Lower leg skin (tissue), 4 donors: ENCODE measurements around the gene CNKSR3. TPM values are rescaled to one million over a fixed set of nuclear protein-coding genes. Genes with fewer than 3 reads are reported as not detected.

Source experiments
- DNase-seq, 2 donors: peaks; one replicate each; pipeline ENCODE4 v3.0.0-alpha.2; 2019; ENCODE audit warnings: low spot score in 2 of 2
- H3K4me3 ChIP-seq: fragments of 200-600 bp; sonication (generic); 2 replicates; pipeline ENCODE4 v1.5.1; 2017; ENCODE audit warnings: mild to moderate bottlenecking, low read depth; ENCODE audit not compliant: poor library complexity, severe bottlenecking
- POLR2A ChIP-seq, 2 donors: fragments of 450-650 bp; IDR thresholded peaks; one replicate each; pipeline ENCODE4 v1.6.1; 2016 to 2017; ENCODE audit warnings: antibody characterized with exemption in 2 of 2, mild to moderate bottlenecking in 1 of 2, moderate library complexity in 1 of 2
- WGBS, 2 donors: methylation state at CpG; one replicate each; pipeline ENCODE4 v1.1.5; 2018; 5-methylcytosine and 5-hydroxymethylcytosine counted together
- intact Hi-C: fragments of 100-400 bp; cut with DNase I; formaldehyde crosslinking; loops from one replicate; pipeline ENCODE4 v1.15.0; 2023; ENCODE audit warnings: low total_unique reads
- total RNA-seq, 4 donors: library from RNA; depleted of rRNA; stranded (reverse); fragments of >200 nt; gene quantifications; one replicate each; pipeline ENCODE4 v1.1.0, GENCODE V29; 2016
- TF ChIP-seq, protein P1 (sequence below), 3 donors: fragments of 450-650 bp; IDR thresholded peaks; one replicate each; pipeline ENCODE4 v1.5.1; 2016; ENCODE audit warnings: antibody characterized with exemption in 3 of 3, mild to moderate bottlenecking in 3 of 3, moderate library complexity in 2 of 3

CNKSR3 gene
- total RNA-seq, 4 donors from 2014 or later: 8.8 to 11.1 (median 9.4) TPM

DNA sequence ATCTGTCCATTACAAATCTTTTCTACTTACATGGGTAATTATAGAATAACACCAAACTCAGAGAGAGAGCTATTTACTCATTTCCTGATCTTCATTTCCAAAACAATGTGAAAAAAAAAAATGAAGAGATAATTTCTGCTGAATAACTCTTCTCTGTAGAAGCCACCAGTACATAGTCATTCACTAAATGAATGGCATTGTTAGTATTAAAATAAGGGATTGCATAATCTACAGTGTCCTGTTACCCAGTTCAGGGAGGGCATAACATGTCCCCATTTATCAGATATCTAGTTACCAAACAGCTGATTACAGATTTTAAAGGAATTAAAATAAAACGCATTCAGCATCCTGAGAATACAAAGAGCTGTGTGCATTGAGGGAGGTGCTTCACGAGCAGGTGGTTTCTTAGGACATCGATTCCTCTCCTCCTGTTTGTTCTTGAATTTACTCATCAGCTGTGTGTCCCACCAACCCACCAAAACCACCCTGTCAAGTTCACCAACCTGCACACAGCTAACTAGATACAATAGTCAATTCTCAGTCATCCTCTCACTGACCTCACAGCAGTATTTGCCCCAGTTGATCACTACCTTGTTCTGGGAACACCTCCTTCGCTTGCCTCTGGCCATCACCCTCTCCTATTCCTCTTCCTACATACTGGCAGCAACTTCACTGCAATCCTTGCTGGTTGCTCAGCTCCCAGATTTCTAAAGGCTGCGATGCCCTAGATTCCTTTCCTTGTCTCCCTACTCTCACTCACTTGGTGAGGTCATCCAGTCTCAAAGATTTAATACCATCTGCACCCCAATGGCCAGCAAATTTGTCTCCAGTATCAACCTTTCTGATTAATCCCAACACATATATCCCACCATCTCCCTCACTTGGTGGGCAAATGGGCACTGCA lies 18.7 kb downstream of the CNKSR3 start:
- H3K4me3 ChIP-seq: no peak overlapping the region
- TF ChIP-seq POLR2A (IDR thresholded peaks at IDR 0.05): no peak
- TF ChIP-seq, protein P1, sequence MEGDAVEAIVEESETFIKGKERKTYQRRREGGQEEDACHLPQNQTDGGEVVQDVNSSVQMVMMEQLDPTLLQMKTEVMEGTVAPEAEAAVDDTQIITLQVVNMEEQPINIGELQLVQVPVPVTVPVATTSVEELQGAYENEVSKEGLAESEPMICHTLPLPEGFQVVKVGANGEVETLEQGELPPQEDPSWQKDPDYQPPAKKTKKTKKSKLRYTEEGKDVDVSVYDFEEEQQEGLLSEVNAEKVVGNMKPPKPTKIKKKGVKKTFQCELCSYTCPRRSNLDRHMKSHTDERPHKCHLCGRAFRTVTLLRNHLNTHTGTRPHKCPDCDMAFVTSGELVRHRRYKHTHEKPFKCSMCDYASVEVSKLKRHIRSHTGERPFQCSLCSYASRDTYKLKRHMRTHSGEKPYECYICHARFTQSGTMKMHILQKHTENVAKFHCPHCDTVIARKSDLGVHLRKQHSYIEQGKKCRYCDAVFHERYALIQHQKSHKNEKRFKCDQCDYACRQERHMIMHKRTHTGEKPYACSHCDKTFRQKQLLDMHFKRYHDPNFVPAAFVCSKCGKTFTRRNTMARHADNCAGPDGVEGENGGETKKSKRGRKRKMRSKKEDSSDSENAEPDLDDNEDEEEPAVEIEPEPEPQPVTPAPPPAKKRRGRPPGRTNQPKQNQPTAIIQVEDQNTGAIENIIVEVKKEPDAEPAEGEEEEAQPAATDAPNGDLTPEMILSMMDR (IDR thresholded peaks at IDR 0.05): no peak
- DNase-seq: no peak
- 84 to 87% methylated on average over 5 of the region's 5 CpGs for WGBS, 2 donors
- intact Hi-C loops: no loop called here

DNA sequence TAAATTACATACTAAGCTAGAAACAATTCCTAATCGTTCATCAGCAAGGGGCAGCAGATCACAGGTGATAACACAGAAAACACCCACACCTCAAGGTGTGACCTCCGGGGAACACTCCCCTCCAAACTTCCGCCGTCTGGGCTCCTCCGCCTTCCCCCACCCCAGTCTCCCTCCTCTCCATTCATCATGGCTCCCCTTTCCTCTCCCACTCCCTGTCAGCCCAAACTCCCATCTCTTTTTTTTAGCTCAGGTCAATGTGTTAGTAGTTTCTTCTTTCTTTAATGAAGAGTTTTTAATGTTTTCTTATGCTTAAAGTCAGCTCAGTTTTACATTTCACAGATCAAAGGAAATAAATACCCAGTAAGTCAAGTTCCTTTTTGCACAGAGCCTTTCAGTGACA lies 20.7 kb downstream of the CNKSR3 start:
- TF ChIP-seq, protein P1 (IDR thresholded peaks at IDR 0.05): no peak
- TF ChIP-seq POLR2A (IDR thresholded peaks at IDR 0.05): no peak
- intact Hi-C loops: no loop called here

DNA sequence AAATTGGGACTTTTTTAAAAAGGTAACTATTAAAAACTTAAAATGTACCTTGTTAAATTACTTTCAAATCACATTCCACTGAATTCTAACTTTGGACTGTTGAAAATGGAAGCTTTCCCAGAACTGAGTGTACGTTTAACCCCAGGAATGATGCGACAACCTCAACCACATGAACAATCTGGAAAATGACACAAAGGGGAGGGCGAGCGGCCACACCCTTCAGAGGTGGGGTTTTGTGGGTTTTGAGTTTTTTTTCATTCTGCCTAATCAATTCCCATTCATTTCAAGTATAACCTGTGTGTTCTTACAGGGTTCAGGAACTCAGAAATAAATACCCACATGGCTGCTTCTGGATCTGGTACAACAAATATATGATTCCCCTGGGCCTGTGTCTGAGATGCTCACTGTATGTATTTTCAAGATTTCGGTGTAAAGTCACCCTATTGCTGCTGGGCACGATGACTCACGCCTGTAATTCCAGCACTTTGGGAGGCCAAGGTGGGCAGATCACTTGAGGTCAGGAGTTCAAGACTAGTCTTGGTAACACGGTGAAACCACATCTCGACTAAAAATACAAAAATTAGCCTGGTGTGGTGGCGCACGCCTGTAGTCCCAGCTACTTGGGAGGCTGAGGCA lies 21.6 kb downstream of the CNKSR3 start:
- TF ChIP-seq, protein P1 (IDR thresholded peaks at IDR 0.05): no peak
- no peak for TF ChIP-seq POLR2A (IDR thresholded peaks at IDR 0.05)
- intact Hi-C loops: no loop called here
- 85 to 86% methylated on average over 11 of the region's 11 CpGs for WGBS, 2 donors
- DNase-seq: no peak
- H3K4me3 ChIP-seq: no peak overlapping the region

More for the DNA sequence above, 20.7 kb downstream of the CNKSR3 start:
- no peak overlapping the region for H3K4me3 ChIP-seq
- no peak for DNase-seq
- 83 to 92% methylated on average over 5 of the region's 5 CpGs for WGBS, 2 donors

DNA sequence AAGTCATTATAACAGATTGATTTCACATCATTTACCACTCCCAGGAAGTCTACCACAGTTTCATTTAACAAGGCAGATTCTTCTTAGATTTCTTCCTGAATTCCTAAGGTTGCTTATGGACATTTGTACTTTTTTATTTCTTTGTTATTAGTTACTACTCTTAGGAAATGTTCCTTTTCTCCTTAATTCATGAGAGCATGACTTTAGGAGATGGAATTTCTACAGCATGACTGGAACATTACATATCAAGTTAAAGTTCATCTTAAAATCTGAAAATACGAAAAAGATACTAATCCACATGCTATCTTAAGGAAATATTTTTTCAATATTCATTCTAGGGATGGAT lies 22.3 kb downstream of the CNKSR3 start:
- TF ChIP-seq POLR2A (IDR thresholded peaks at IDR 0.05): no peak
- TF ChIP-seq, protein P1 (IDR thresholded peaks at IDR 0.05): no peak
- intact Hi-C loops: no loop called here
- WGBS, 2 donors: 89% methylated on average over 1 of the region's 1 CpG
- DNase-seq: no peak
- no peak overlapping the region for H3K4me3 ChIP-seq

DNA sequence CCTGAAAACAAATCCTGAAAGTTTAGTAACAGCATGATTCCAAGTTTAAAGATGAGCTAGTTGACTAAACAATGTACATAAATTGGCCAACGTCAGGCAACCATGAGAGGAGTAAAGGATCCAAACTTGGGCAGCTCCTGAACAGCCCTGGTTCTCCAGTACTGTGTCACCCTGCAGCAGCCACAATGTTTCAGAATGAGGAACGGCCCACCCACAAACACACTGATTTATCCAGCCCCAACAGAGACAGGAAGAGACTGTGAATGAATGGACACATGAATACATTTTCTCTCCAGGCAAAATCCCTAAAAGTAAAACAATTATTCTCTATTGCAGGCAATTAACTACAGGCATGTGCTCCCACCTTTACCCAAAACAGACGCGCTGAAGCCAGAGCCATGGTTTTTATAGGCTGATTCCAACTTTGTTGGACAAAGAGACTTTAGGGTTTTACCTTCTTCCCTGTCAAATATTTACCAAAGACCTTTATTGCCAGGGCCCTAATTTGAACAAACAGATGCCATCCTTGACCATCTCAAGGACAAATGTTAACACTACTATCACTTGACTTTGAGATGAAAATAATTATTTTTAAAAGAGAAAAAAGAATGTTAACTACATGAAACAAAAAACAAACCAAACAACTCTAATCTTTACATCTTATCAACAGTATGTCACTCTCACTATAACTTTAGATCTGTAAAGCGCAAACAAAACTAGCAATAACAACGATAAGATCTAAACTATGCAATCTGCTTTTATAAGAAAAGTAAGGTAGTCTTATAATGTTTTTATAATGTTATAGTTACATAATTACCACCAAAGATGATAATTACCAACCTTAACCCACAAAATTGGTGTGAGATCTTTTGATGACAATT lies 22.9 kb downstream of the CNKSR3 start:
- intact Hi-C loops: no loop called here
- 56 to 68% methylated on average over 6 of the region's 6 CpGs for WGBS, 2 donors
- no peak for TF ChIP-seq POLR2A (IDR thresholded peaks at IDR 0.05)
- TF ChIP-seq, protein P1 (IDR thresholded peaks at IDR 0.05): no peak
- no peak overlapping the region for H3K4me3 ChIP-seq
- DNase-seq: no peak
